Colonic mucosa (tissue), 4 donors: ENCODE results near the gene MFF. TPM values are rescaled to one million over a fixed set of nuclear protein-coding genes. Genes with fewer than 3 reads are reported as not detected.

Experiments used
- DNase-seq: peaks from one replicate; pipeline ENCODE4 v3.0.0-alpha.2; 2020
- H3K27ac ChIP-seq: fragments of 200-600 bp; one replicate; pipeline ENCODE4 v1.8.0; 2021
- H3K27me3 ChIP-seq: fragments of 200-600 bp; one replicate; pipeline ENCODE4 v1.8.0; 2021
- H3K36me3 ChIP-seq: fragments of 200-600 bp; one replicate; pipeline ENCODE4 v1.8.0; 2021
- H3K4me1 ChIP-seq: fragments of 200-600 bp; one replicate; pipeline ENCODE4 v1.8.0; 2021; ENCODE audit warnings: mild to moderate bottlenecking
- H3K4me3 ChIP-seq: fragments of 200-600 bp; one replicate; pipeline ENCODE4 v1.8.0; 2021
- H3K9ac ChIP-seq, 2 donors: one replicate each; pipeline ENCODE4 v1.7.0; 2013; ENCODE audit warnings: control low read depth in 2 of 2, low read depth in 2 of 2, low read length in 2 of 2
- H3K9me3 ChIP-seq: fragments of 200-600 bp; one replicate; pipeline ENCODE4 v1.8.0; 2021
- intact Hi-C: fragments of 100-400 bp; cut with DNase I; formaldehyde crosslinking; loops from one replicate; pipeline ENCODE4 v1.14.1; 2022
- total RNA-seq, 2 donors: library from RNA; stranded (reverse); fragmentation: NEBNext Ultra II Directional in 1 of 2; extraction: Animal tissue kit (Norgen Biotek cat#: 25700) in 1 of 2; gene quantifications; one replicate each; pipeline ENCODE4 v1.2.1, GENCODE V29; 2021
- TF ChIP-seq, protein P1 (sequence below): fragments of 200-600 bp; IDR thresholded peaks from one replicate; pipeline ENCODE4 v1.8.0; 2022; ENCODE audit warnings: antibody characterized with exemption, mild to moderate bottlenecking
- donor health status: healthy.
- donor health status: DM: no; HTN: no; CAD: no.
- donor health status: DM: no; HTN: no; CAD: no.

Gene MFF
- total RNA-seq, 2 donors from 2014 or later, result 72.2 to 79.1 TPM

DNA sequence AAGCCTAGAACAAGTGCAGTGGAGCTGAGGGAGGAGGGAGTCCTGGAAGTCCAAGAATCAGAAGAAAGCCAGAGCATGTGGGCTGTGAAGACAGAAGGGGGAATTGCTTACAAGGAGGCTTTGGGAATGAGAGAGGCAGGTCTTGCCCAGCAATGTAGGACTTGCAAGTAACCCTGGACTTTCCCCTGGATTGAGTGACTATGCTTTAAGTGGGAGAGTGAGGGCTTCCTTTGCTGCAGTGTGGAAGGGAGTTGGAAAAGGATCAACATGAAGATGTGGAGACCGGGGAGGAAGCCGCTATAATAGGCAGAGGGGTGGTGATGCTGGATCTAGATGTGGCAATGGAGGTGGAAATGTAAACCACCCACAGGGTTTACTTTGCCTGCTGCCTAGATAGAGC lies 76.5 kb downstream of the MFF start:
- no peaks in the 10 kb centered on the region for H3K36me3 ChIP-seq
- no peak overlapping the region for H3K4me3 ChIP-seq
- H3K9ac ChIP-seq, result no peak overlapping the region
- no peak overlapping the region for H3K27ac ChIP-seq
- DNase-seq, result no peak
- intact Hi-C loops, result loop anchor here (5.0 to 10.0 kb wide), 3 partner anchors 253 to 463 kb away; no protein-coding TSS in a partner anchor
- TF ChIP-seq, protein P1, sequence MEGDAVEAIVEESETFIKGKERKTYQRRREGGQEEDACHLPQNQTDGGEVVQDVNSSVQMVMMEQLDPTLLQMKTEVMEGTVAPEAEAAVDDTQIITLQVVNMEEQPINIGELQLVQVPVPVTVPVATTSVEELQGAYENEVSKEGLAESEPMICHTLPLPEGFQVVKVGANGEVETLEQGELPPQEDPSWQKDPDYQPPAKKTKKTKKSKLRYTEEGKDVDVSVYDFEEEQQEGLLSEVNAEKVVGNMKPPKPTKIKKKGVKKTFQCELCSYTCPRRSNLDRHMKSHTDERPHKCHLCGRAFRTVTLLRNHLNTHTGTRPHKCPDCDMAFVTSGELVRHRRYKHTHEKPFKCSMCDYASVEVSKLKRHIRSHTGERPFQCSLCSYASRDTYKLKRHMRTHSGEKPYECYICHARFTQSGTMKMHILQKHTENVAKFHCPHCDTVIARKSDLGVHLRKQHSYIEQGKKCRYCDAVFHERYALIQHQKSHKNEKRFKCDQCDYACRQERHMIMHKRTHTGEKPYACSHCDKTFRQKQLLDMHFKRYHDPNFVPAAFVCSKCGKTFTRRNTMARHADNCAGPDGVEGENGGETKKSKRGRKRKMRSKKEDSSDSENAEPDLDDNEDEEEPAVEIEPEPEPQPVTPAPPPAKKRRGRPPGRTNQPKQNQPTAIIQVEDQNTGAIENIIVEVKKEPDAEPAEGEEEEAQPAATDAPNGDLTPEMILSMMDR, result no peak
- no peaks in the 10 kb centered on the region for H3K9me3 ChIP-seq
- no peaks in the 10 kb centered on the region for H3K27me3 ChIP-seq
- peaks cover 3% of the 10 kb centered on the region for H3K4me1 ChIP-seq

DNA sequence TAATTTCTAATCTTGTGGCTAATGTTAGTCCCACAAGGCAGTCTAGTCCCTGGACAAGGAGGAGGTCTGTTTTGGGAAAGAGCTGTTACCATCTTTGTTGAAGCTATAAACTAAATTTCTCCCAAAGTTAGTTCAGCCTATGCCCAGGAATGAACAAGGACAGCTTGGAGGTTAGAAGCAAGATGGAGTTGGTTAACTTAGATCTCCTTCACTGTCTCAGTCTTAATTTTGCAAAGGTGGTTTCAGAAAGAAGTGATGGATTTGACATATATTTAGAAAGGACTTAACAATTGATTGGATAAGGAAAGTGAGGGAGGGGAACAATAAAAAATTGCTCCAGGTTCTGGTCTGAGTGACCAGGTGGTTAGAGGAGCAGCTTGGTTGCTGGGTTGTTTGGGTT lies 77.3 kb downstream of the MFF start:
- intact Hi-C loops, result loop anchor here (5.0 to 10.0 kb wide), 3 partner anchors 252 to 462 kb away; no protein-coding TSS in a partner anchor
- H3K9me3 ChIP-seq, result no peaks in the 10 kb centered on the region
- DNase-seq, result no peak
- peaks cover 4% of the 10 kb centered on the region for H3K4me1 ChIP-seq
- H3K9ac ChIP-seq, result no peak overlapping the region
- no peaks in the 10 kb centered on the region for H3K27me3 ChIP-seq
- TF ChIP-seq, protein P1, result no peak
- H3K36me3 ChIP-seq, result no peaks in the 10 kb centered on the region
- no peak overlapping the region for H3K4me3 ChIP-seq
- H3K27ac ChIP-seq, result no peak overlapping the region

DNA sequence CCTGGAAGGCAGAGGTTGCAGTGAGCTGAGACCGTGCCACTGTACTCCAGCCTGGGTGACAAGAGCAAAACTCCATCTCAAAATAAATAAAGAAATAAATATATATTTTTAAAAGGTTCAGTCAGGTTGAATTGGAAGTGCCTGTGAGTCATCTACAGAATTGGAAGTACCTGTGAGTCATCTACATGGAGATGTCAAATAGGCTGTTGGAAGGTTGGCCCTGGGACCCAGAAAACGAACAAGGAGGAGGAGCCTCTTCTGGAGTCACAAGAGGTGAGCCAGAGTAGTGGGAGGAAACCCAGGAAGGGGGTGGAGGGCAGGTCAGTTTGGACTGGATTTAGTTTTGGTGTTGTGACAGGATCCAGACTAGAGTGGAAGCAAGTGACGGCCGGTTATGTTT lies 77.9 kb downstream of the MFF start:
- TF ChIP-seq, protein P1, result no peak
- Histone ChIP-seq H3K27me3 (no peaks in the 10 kb centered on the region), H3K4me3 (no peak overlapping the region), H3K27ac (no peak overlapping the region), H3K36me3 (no peaks in the 10 kb centered on the region), H3K4me1 (peaks cover 4% of the 10 kb centered on the region), H3K9ac (no peak overlapping the region), H3K9me3 (no peaks in the 10 kb centered on the region)
- no peak for DNase-seq
- intact Hi-C loops, result loop anchor here (5.0 to 10.0 kb wide), 3 partner anchors 252 to 462 kb away; no protein-coding TSS in a partner anchor

DNA sequence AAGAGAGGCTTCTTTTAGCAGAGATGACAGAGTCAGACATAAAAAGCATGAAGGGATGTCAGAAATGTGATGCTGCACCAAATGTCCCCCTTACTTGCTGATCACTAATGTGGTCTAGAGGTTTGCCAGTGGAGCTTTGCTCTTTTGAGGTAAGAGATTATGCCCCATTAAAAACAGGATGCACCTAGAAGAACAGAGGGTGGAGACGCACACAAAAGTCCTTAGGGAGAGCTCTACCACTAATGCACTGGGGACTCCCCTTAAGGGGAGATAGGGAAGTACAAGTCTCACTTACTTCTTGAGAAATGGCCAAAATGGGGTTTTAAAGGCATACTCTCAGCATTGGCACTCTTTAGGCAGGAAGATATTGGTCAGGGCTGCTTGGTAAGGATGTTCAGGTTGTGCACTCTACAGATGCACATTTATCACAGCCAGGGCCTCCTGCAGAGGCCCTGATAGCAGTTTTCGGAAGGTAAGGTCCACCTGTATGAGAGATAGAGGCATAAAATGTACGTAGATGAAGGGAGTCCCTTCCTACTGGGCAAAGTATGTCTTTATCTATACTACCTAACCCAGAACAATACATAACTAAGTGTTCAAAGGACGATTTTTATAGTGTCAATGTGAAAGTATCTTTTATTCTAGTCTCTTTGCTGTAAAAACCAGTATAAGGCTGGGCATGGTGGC lies 79.7 kb downstream of the MFF start:
- Histone ChIP-seq H3K27me3 (no peaks in the 10 kb centered on the region), H3K27ac (no peak overlapping the region), H3K4me1 (peaks cover 4% of the 10 kb centered on the region), H3K4me3 (no peak overlapping the region), H3K9me3 (no peaks in the 10 kb centered on the region), H3K9ac (no peak overlapping the region), H3K36me3 (no peaks in the 10 kb centered on the region)
- intact Hi-C loops, result loop anchor here (5.0 to 10.0 kb wide), 3 partner anchors 250 to 460 kb away; no protein-coding TSS in a partner anchor
- no peak for DNase-seq
- TF ChIP-seq, protein P1, result no peak

DNA sequence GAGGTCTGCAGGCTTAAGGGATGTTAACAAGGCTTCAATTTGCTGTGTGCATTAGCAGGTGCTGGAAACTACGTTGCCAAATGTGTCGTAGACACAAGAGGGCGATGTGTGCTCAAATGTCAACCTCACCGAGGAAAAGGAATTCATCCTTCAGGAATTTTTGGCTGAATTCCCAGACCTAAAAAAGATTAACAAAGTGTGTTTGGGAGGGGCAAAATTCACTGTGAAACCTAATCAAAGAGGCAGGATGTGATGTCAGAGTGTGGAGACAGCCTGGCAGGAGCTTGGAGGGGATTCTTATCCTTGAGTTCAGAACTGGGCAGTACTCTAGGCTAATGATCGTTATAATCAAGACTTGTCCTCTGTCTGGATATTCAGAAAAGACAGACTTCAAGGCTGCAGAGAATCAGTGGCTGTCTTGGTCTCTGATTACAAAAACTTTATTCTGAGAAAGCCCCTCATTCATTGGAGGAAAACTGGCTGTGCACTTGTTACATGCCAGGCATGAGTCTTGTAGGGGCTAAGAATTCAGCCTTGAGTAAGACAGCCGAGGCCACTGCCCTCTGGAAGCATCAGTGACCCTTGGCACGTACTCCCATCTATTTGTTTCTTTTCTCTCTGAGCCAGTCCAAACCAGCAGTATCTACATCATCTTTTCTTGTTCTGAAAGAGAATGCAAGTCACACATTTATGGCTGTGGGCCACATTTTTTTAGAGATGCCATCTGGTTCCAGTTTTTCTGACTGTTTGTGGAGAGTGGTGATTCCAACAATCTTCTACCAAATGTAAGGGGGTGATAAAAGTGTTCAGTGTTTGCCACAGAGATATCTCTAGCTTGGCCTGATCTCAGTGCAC lies 81.4 kb downstream of the MFF start:
- Histone ChIP-seq H3K4me3 (no peak overlapping the region), H3K9ac (no peak overlapping the region), H3K4me1 (peaks cover 4% of the 10 kb centered on the region), H3K36me3 (no peaks in the 10 kb centered on the region), H3K9me3 (no peaks in the 10 kb centered on the region), H3K27me3 (no peaks in the 10 kb centered on the region), H3K27ac (peak overlapping the region; percentile 24)
- intact Hi-C loops, result loop anchor here (10.0 kb wide), 2 partner anchors 248 to 458 kb away; no protein-coding TSS in a partner anchor
- peak; percentile 83 for DNase-seq
- TF ChIP-seq, protein P1, result peak; percentile 60

Other genes starting within 250 kb of the MFF start
- gene COL4A4, start 161.0 kb upstream of the MFF start, total RNA-seq, result under 1 TPM; 0.40 to 0.93 TPM
- under 1 TPM; 0.30 to 0.42 TPM for gene COL4A3, start 160.6 kb upstream of the MFF start, total RNA-seq
- gene TM4SF20, start 54.1 kb downstream of the MFF start, total RNA-seq, result 10 to 100 TPM in 1 of 2 donors, 1 to 10 TPM in 1; 4.2 to 34.9 TPM
- gene SCYGR1, start 62.7 kb downstream of the MFF start, total RNA-seq, result not detected
- 100 to 1,000 TPM in 1 of 2 donors, 10 to 100 TPM in 1; 83.3 to 101 TPM for gene AGFG1, start 146.9 kb downstream of the MFF start, total RNA-seq